HG03460 (cell line): ENCODE measurements around the gene MATK.

Source experiments
- ATAC-seq: cut with Tn5 transposase; IDR thresholded peaks from one replicate; pipeline ENCODE4 v1.9.1; 2021; ENCODE audit not compliant: unreplicated experiment

The MATK gene

GRCh38 chr19:3790209-3790734 lies 4.1 kb upstream of the MATK start:
- ATAC-seq, result no peak

DNA sequence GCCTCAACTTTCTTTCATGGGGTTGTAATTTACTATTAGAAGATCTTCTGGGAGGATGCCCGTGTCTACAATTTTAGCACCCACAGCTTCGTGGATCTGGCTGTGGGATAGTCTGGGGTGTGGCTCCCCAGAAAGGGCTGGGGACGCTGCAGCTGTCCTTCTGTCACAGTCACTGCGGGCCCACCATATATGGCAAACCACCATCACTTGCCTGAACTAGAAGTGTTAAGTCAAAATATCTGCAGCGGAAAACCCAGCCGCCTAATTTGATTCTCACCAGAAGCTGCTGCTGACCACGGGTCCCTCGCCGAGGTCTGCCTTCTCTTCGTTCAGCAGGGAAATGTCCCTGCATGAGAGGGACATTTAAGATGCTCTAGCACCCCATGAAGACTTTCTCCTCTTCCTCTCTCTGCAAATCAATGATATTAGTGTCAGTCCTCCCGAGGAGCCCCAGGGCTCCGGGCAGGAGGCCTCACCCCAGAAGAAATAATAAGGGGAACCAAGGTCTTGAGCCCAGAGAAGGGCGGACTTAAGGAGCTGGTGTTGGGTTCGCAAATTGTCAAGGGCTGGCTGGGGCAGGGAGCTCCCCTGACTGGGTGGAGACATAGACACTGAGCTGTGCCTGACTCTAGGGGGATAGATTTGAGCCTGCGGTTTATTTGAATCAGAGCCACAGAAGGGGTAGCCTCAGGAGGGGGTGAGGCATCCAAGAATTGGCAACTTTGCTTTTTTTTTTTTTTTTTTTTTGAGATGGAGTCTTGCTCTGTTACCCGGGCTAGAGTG lies 3.0 kb upstream of the MATK start:
- ATAC-seq, result no peak

- no peak for ATAC-seq
Measured at GRCh38 chr19:3785451-3785937, 687 bp downstream of the MATK start.

DNA sequence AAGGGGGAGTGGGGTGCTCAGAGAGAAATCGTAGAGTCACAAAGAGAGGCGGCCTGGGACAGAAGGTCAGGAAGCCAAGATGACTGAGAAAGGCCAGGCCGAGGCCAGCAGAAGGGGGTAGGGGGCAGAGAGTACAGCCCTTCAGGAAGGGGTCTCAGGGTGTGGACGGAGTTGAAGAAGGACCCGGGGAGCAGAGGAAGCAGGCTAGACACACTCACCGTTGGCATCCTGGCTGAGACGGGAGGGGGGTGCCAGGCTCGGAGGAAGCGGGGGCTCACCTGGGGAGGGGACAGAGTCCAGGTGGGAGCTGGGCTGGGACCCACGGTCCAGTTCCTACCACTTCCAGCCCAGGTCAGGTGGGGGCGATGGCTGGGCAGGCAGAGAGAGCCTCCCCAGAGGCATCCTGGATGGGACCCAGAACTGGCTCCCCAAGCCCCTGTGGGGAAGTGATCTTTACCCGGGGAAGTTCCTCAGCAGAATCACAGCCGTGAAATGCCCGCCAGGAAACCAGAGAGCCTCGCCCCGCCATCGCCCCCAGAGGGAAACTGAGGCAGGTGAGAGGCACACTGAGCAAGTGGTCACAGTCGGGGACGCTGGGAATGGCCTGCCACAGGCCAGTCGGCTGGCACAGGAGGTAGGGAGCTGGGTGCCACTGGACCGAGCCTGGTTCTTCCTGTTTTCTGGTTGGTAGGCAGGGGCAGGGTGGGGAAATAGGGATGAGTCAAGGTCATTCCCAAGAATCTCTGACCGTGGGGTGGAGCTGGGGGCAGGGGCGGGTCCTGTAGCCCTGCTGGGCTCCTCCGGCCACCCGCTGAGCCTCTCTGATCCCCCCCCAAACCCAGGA lies 1.4 kb downstream of the MATK start:
- no peak for ATAC-seq

GRCh38 chr19:3783660-3784584 lies 2.3 kb downstream of the MATK start:
- ATAC-seq, result no peak

- ATAC-seq, result no peak
Measured at GRCh38 chr19:3782903-3783302, 3.3 kb downstream of the MATK start.

- ATAC-seq, result no peak
Measured at GRCh38 chr19:3782330-3782729, 3.9 kb downstream of the MATK start.

GRCh38 chr19:3781603-3782002 lies 4.6 kb downstream of the MATK start:
- no peak for ATAC-seq

- no peak for ATAC-seq
Measured at GRCh38 chr19:3780786-3781304, 5.3 kb downstream of the MATK start.

DNA sequence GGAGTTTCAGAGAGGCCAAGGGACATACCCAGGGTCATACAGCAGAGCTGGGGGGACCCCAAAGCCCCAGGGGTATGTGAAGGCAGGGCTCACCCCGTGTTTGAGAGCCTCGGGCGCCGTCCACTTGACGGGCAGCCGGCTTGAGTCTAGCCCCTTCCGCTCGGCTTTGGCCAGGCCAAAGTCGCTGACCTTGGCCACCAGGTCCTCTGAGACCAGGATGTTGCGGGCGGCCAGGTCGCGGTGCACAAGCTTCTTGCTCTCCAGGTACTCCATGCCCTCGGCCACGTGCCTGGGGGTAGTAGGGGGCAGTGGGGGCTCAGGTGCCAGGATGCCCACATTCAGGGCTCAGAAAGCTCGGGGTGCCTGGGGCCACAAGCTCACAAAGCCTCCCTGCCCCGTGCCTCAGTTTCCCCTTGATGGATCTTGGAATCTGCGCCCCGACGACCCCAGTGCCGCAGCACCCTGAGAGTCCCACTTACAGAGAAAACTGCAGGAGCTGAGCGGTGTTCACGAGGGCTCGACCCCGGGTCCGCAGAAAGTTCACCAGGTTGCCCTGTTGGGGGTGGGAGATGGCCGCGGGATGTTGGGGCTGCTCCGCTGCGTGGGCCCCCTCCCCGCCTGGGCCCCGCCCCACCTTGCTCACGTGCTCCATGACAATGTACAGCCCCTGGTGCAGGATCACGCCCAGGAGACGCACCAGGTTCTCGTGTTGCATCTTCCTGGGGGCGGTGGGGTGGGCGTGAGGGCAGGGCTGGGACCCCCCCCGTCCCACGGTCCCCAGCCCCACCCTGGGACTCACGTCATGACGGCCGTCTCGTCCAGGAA lies 7.1 kb downstream of the MATK start:
- no peak for ATAC-seq

DNA sequence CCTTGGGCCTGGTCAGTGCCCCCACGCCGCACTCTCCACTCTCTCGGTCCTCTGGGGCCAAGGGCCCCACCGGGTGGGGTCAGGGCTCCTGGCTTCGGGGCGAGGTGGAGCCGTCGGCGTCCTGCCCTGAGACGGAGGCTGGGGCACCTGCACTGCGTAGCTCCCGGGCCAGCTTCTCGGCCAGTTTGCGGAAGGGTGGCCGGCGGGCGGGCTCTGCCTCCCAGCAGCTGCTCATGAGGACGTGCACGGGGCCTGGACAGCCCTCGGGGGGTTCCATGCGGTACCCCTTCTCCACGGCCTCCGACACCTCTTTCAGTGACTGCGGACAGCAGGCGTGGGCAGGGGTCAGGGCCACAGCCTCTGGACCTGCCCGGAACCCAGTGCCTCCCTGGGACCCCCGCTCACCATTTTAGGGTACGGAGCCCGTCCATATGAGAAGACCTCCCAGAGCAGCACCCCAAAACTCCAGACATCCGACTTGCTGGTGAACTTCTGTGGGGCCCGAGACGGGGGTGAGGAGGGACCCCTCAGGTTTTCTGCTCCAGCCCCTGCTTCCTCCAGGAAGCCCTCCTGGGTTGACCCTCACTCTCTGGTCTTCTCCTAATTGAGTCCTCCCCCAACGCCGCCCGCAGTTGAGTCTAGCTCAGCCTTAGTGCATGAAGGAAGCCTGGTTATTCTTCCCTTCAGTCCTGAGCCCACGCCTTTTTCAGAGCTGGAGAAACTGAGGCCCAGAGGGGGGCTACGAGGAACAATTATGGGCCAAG lies 7.9 kb downstream of the MATK start:
- no peak for ATAC-seq

GRCh38 chr19:3776479-3777040 lies 9.6 kb downstream of the MATK start:
- no peak for ATAC-seq

DNA sequence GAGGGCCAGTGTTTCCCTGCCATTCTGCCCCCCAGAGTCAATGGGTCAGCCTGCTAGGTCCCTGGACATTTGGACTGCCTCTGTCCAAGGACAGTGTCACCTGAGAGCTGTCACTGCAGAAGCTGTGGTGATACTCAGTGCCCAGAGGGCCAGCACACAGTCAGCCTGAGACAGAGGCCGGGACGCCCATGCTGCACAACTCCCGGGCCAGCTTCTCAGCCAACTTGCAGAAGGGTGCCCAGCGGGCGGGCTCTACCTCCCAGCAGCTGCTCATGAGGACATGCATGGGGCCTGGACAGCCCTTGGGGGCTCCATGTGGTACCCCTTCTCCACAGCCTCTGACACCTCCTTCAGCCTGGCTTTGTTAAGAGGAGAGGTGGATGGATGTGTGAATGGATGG lies 10.3 kb downstream of the MATK start:
- no peak for ATAC-seq

- ATAC-seq, result no peak
Measured at GRCh38 chr19:3775374-3775711, 10.8 kb downstream of the MATK start.

DNA sequence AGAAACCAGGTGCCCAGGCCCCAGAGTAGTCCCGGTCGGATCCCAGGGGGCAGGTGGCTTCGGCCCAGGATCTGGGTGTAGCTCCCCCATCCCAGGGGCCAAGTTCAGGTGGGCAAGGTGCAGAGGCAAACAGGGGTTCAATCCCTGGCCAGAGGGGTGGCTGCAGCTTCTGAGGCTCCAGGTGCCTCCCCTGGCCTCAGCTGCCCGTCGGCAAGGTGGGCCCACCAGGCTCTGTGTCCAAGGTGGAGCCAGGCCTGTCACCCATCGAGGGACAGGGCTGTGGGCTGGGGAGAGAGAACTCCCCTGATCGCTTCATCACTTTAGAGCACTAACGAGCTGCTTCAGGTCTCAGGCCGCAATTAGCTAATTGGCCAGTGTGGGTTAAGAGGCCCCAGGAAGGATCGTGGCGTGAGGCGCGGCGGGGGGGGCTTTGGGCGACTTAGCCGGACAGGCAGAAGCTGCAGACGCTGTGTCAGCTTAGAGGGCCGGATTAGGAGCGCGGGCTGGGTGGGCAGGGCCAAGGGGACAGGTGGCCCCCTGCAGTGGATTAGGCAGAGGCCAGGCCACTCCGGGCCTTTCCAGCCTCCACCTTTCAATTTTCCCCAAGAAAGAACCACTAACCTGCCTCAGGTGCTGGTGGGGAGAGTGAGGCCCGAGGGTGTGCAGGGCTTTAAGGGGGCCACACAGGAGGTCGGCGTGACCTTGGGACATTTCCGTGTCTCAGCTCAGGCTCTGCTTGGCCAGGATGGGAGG lies 11.4 kb downstream of the MATK start:
- ATAC-seq, result no peak

- no peak for ATAC-seq
Measured at GRCh38 chr19:3773814-3774515, 12.2 kb downstream of the MATK start.

DNA sequence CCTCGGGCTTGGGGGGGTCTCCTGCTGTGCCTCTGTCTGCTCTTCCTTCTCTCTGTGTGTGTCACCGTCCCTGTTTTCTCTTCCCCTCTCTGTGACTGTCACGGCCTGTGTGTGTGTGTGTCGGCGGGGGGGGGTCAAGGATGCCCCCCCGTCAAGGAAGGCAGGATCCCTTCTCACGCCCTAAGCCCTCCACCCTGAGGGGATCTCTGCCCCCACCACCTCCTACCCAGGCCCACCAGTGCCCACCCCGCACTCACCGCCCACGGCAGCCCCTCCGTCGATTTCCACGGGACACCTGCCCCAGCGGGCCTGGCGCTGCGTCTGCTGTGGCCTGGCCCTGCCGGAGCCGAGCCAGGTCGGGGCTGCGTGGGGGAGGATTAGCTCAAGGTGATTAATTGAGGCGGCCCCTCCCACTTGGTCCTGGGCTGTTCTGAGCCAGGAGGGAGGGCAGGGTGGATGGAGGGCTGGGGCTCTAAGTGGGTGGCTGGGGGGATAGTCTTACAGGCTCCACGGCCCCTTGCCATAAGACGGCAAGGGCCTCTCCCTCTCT lies 14.2 kb downstream of the MATK start, which contains the start of gene RAX2:
RAX2 (minus strand) TSS at position 323 of the 550 bp plus-strand sequence. CDS start 486 bp downstream, outside the sequence.
- no peak for ATAC-seq
